RKO (cell line): Measurements from ENCODE around the gene TAF6.
A peak's percentile ranks its signal among the peaks of the same experiment; 100 is the strongest.
"Not testable (repeated sequence)": the region's sequence is repeated elsewhere in the genome, so short reads cannot be mapped to it uniquely, and the experiment has no call there.

Source experiments
- DNase-seq: peaks from one replicate; pipeline ENCODE4 v3.0.0-alpha.2; 2016; ENCODE audit warnings: low spot score

The TAF6 gene

GRCh38 chr7:100152404-100152803 is 33.2 kb upstream of the TAF6 start:
- no peak for DNase-seq

GRCh38 chr7:100148559-100149328 is 29.6 kb upstream of the TAF6 start, which contains the start of gene LAMTOR4:
Gene LAMTOR4 (plus strand): TSS chr7:100148918. CDS start chr7:100148973, 55 bp downstream.
- peak; percentile 100 for DNase-seq

DNA sequence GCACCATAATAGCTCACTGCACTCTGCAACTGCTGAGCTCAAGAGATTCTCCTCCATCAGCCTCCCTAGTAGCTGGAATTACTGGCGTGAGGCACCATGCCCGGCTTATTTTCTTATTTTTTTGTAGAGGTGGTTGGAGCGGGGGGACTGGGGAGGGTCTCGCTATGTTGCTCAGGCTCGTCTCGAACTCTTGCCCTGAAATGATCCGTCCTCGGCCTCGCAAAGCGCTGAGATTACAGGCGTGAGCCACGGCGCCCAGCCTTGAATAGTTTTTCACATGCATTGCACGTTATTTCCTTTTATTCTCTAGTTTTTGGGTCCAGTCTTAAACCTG is 29.0 kb upstream of the TAF6 start:
- DNase-seq = no peak

DNA sequence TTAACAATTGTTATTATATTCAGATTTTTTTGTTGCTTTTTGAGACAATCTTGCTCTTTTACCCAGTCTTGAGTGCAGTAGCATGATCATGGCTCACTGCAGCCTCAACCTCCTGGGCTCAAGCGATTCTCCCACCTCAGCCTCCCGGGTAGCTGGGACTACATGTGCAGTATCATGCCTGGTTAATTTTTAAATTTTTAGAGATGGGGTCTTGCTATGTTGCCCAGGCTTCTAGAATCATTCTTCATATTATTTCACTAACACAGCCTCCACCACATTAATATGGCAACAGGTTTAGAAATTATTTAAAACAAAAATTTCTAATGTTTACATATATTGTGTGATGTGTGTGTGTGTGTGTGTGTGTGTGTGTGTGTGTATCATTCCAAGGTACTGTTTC is 28.1 kb upstream of the TAF6 start:
- no peak for DNase-seq

- not testable (repeated sequence) for DNase-seq
Observed at GRCh38 chr7:100146350-100146749, 27.2 kb upstream of the TAF6 start.

DNA sequence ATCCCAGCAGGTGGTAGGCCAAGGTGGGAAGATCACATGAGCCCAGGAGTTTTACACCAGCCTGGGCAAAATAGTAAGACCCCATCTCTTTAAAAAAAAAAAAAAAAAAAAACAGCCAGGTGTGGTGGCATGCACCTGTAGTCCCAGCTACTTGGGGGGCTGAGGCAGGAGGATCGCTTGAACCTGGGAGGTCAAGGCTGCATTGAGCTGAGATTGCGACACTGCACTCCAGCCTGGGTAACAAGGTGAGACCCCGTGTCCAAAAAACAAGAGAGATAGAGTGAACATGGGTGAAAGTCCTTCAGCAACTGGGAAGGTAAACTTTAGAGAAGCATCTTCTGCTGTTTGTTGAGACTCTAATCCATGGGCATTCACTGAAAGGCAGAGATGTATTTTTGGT is 23.3 kb upstream of the TAF6 start:
- no peak for DNase-seq

GRCh38 chr7:100141555-100141949 is 22.4 kb upstream of the TAF6 start:
- DNase-seq = no peak

GRCh38 chr7:100137851-100138760 is 18.9 kb upstream of the TAF6 start:
- DNase-seq = no peak

GRCh38 chr7:100132697-100133151 is 13.6 kb upstream of the TAF6 start:
- DNase-seq = peak; percentile 80

GRCh38 chr7:100132126-100132525 is 13.0 kb upstream of the TAF6 start:
- DNase-seq = no peak

DNA sequence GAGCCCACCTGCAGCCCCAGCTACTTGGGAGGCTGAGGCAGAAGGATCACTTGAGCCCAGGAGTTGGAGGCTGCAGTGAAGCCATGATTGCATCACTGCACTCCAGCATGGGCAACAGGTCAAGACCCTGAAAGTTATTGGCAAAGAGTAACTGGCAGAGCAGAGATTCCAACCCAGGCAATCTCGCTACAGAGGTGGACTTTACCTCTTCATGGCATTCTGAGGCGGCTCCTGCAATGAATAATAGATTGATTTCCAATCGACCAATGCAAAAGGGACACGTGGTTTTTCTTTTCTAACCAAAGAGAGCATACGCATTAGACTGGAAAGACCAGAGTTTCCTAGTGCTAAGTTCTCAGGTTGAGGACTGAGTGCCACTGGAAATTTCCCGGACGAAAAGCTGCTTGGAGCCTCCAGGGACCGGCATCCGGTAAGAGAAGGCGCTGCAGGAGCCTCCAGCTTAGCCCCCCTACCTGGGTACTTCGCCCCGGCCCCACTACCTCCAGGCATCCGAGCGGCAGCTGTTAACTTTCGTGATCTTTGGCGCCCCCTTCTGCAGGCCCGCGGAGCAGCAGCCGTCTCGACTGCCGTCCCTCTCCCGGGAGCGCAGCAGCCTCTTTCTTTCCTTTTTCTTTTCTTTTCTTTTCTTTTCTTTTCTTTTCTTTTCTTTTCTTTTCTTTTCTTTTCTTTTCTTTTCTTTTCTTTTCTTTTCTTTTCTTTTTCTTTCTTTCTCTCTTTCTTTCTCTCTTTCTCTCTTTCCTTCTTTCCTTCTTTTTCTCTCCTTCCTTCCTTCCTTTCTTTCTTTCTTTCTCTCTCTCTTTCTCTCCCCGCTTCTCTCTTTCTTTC is 11.7 kb upstream of the TAF6 start:
- DNase-seq = peak; percentile 62

DNA sequence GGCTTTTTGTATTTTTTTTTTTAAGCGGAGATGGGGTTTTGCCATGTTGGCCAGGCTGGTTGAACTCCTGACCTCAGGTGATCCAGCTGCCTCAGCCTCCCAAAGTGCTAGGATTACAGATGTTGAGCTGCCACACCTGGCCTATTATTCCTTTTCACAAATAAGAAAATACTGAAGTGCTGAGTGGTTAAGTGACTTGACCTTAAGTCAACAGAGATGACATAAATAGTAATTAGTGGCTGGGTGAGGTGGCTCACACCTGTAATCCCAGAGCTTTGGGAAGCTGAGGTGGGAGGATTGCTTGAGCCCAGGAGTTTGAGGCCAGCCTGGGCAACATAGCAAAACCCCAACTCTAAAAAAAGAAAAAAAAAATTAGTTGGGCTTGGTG is 11.1 kb upstream of the TAF6 start:
- peak; percentile 62 for DNase-seq

GRCh38 chr7:100128637-100128963 is 9.4 kb upstream of the TAF6 start:
- no peak for DNase-seq

DNA sequence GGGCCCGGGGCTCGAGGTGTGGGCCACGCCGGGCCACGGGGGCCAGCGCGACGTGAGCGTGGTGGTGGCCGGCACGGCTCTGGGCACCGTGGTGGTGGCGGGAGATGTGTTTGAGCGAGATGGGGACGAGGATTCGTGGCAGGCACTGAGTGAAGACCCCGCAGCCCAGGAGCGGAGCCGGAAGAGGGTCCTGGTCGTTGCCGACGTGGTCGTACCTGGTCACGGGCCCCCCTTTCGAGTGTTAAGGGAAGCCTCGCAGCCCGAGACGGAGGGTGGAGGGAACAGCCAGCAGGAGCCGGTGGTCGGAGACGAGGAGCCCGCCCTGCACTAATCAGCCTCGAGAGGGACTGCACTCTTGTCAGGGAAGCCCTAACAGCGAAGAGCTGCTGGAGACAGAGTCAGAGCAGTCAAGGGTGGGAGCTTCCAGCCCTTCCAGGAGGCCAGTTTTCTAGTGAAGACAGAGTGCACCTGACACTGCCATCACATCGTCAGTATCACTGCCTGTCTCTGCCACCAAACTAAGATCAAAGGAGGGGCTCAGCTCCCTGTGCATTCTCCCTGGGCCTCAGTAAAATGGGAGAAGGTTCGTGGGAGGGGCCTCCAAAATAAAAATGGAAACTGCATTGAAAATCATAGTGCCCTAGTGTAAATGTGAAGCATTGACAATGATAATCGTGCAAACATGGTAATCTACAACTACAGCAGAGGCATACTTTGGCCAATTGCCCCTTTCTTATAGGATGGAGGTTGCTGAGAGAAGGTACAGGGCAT is 8.9 kb upstream of the TAF6 start:
- DNase-seq = peak; percentile 66

DNA sequence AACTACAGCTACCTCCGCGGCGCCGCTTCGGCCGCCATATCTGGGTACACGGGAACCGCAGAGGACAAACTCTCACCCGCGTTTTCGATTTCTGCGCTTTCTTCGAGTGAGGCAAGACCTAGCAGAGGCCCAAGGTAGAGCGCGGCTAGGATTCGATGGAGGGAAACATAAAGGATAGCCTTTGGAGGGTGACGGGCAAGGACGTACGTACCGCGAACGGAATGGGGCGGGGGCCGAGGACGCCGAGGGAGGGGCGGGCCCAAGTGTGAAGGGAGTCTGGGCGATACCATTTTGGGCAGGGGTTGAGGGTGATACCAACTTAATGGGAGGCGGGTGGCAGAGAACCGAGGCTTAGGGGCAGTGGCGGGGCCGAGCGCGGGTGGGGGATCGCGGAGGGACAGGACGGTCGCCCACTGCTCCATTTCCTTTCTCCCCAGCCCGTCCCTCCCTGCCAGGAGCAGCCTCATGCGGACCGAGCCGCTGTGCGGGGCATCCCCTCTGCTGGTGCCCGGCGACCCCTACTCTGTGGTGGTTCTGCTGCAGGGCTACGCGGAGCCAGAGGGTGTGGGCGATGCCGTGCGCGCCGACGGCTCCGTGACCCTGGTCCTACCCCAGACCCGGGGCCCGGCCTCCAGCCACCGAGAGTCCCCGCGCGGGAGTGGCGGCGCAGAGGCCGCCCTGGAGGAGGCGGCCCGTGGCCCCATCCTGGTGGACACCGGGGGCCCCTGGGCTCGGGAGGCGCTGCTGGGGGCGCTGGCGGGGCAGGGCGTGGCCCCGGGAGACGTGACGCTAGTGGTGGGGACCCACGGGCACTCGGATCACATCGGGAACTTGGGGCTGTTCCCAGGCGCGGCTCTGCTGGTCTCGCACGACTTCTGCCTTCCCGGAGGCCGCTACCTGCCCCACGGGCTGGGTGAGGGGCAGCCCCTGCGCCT is 8.0 kb upstream of the TAF6 start, which contains the start of gene MBLAC1:
TSS of gene MBLAC1 (plus strand) at position 37 of the 935 bp plus-strand sequence. CDS start at position 466, 429 bp downstream.
- peak; percentile 92 for DNase-seq

- no peak for DNase-seq
Observed at GRCh38 chr7:100126239-100126930, 7.2 kb upstream of the TAF6 start.

- DNase-seq = no peak
Observed at GRCh38 chr7:100124301-100125230, 5.4 kb upstream of the TAF6 start.

GRCh38 chr7:100122568-100122967 is 3.4 kb upstream of the TAF6 start:
- DNase-seq = no peak

GRCh38 chr7:100122067-100122466 is 2.9 kb upstream of the TAF6 start:
- no peak for DNase-seq
